Fibroblast of the aortic adventitia (primary cell): Measurements from ENCODE around the gene PINLYP. TPM values are rescaled to one million over a fixed set of nuclear protein-coding genes. Genes with fewer than 3 reads are reported as not detected.

ENCODE experiments used
- DNase-seq: peaks from one replicate; pipeline ENCODE4 v3.0.0-alpha.2; 2010; ENCODE audit warnings: low read depth
- H3K4me3 ChIP-seq: 2 replicates; pipeline ENCODE4 v1.5.1; 2011; ENCODE audit warnings: low read depth, mild to moderate bottlenecking, control low read depth, low read length, moderate library complexity
- total RNA-seq: library from RNA; depleted of rRNA; stranded (reverse); fragments of >200 nt; gene quantifications from 2 replicates; pipeline ENCODE4 v1.2.3, GENCODE V29; 2012; ENCODE audit warnings: low replicate concordance
- TF ChIP-seq, protein P1 (sequence below): IDR thresholded peaks from 2 replicates; pipeline ENCODE4 v1.5.1; 2011; ENCODE audit warnings: mild to moderate bottlenecking, low read length, control low read depth, inconsistent platforms; ENCODE audit not compliant: insufficient read depth

The PINLYP gene
- total RNA-seq, 1 donor: 6.4 TPM

GRCh38 chr19:43532962-43533545 is 42.5 kb upstream of the PINLYP start, which contains the start of gene ZNF575:
Gene ZNF575 (plus strand): TSS chr19:43533188. CDS start chr19:43534423, 1,235 bp downstream.
- TF ChIP-seq, protein P1, sequence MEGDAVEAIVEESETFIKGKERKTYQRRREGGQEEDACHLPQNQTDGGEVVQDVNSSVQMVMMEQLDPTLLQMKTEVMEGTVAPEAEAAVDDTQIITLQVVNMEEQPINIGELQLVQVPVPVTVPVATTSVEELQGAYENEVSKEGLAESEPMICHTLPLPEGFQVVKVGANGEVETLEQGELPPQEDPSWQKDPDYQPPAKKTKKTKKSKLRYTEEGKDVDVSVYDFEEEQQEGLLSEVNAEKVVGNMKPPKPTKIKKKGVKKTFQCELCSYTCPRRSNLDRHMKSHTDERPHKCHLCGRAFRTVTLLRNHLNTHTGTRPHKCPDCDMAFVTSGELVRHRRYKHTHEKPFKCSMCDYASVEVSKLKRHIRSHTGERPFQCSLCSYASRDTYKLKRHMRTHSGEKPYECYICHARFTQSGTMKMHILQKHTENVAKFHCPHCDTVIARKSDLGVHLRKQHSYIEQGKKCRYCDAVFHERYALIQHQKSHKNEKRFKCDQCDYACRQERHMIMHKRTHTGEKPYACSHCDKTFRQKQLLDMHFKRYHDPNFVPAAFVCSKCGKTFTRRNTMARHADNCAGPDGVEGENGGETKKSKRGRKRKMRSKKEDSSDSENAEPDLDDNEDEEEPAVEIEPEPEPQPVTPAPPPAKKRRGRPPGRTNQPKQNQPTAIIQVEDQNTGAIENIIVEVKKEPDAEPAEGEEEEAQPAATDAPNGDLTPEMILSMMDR: no peak
- peak; percentile 94 for DNase-seq
- peak within 1 kb of the TSS; percentile 73 for H3K4me3 ChIP-seq

DNA sequence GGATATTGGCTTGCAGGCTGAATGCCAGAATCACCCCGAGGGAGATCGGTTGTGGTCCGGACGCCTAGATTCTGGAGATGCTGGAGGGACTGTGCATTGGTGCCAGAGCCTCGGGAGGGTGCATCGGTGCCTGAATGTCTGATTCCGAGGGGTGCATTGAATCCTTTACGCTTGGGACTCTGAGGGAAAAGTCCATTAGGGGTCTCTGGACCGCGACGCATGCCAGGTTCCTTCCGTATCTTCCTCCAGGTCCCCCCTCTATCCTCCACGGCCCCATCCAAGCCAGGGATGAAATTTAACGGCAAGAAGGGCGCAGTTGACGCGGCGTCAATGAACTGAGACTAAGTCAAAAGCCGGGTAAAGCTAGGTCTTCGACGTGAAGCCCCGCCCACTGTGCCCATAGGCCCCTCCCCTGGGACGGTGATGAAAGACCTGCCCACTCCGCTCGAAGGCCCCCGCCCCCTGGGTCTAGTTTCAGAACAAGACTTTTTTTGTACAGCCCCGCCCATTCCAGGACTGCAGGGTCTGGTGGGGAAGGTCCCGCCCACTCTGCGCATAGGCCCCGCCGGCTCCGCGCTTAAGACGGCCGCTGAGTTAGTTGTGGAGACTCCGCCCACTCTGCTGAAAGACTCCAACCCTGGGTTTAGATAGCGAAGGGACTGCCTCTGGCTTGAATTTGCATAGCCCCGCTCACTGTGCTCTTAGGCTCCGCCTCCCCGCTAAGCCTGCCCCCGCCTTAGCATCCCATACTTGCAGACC is 41.9 kb upstream of the PINLYP start:
- peak overlapping the region; percentile 73 for H3K4me3 ChIP-seq
- peak; percentile 100 for DNase-seq
- TF ChIP-seq, protein P1: no peak

DNA sequence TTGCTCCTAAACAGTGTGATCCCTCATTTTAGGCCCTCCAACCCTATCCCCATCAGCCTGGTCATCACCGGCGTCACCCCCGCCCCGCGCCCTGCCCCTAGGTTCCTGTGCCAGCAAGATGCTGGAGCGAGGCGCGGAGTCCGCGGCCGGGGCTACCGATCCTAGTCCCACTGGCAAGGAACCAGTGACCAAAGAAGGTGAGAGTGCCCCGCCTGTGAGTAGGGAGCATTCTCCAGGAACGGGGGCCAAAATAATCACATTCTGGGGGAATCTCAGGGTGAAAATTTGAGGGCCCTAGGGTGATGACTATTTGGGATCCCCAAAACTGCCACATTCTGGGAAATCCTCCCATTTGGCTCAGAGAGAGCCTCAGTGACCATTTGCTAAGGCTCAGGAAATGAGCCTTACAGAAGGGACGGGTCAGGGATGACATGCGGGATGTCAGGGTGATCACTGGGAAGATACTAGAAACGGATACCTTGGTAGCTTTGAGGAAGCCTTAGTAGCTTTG is 41.2 kb upstream of the PINLYP start:
- TF ChIP-seq, protein P1: no peak
- DNase-seq: no peak
- peak overlapping the region; percentile 55 for H3K4me3 ChIP-seq

DNA sequence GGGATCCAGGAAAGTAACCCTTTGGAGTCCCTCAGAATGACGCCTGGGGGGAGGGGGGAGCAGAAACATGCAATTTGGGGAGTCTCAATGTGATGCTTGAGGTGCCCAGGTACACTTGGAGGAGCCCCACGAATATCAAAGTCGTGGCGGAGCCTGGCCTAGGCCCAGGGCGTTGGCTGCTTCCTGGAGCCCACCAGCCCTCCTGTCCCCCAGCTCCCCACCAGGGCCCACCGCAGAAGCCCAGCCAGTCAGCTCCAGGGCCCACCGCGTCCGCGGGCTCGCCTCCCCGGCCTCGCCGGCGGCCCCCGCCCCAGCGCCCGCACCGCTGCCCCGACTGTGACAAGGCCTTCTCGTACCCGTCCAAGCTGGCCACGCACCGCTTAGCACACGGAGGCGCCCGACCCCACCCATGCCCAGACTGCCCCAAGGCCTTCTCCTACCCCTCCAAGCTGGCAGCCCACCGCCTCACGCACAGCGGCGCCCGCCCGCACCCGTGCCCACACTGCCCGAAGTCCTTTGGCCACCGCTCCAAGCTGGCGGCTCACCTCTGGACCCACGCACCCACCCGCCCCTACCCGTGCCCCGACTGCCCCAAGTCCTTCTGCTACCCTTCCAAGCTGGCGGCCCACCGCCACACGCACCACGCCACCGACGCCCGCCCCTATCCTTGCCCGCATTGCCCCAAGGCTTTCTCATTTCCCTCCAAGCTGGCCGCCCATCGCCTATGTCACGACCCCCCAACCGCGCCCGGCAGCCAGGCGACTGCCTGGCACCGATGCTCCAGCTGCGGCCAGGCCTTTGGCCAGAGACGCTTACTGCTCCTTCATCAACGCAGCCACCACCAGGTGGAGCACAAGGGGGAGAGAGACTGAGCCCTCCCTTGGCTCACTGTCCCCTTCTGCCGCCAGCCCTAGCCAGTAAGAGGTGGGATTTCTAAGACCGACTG is 40.5 kb upstream of the PINLYP start:
- peak; percentile 63 for DNase-seq
- TF ChIP-seq, protein P1: peak; percentile 73
- no peak overlapping the region for H3K4me3 ChIP-seq

DNA sequence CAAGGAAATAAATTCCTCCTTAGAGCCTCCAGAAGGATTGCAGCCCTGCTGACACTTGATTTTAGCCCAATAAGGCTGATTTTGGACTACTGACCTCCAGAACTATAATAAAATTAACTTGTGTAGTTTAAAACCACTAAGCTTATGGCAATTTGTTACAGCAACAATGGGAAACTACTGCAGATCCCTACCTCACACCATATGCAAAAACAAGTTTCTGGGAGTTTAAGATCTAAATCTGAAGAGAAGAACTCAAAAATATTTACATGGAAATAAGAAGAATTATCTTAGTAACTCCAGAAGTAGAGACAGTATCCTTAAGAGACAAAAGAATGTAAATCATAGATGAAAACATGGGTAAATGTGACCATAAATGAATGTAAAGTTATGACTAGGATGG is 36.7 kb upstream of the PINLYP start:
- TF ChIP-seq, protein P1: no peak
- no peak for DNase-seq
- H3K4me3 ChIP-seq: no peak overlapping the region

DNA sequence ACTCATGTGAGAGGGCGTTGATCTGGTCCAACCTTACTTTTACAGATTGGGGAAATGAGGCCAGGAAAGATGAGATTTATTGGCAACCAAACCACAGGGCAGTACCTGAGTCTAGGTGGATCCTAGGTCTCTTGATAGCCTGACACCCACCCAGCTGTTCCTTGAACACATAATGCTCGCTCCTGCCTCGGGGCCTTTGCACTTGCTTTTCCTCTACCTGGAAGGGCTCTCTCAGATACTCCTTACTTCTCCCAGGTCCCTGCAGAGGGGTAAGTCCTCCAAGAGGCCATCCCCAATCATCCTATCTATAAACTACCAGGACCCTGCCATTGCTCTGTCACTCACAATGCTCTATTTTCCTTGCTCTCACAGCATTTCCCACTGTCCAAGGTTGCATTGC is 35.2 kb upstream of the PINLYP start:
- TF ChIP-seq, protein P1: no peak
- DNase-seq: no peak
- no peak overlapping the region for H3K4me3 ChIP-seq
